Retinal pigment epithelial cell (primary cell): ENCODE results near the gene DEAF1.

Experiments used
- DNase-seq: peaks from one replicate; pipeline ENCODE4 v3.0.0-alpha.2; 2010; ENCODE audit warnings: low read depth
- H3K4me3 ChIP-seq: 2 replicates; pipeline ENCODE4 v1.5.1; 2011; ENCODE audit warnings: mild to moderate bottlenecking, low read length, control low read depth, moderate library complexity
- CTCF ChIP-seq: conservative IDR thresholded peaks from 2 replicates; pipeline ENCODE4 v1.5.1; 2011; ENCODE audit warnings: low read depth, low read length, control low read depth, inconsistent platforms

The DEAF1 gene

GRCh38 chr11:724778-725386, 29.9 kb upstream of the DEAF1 start:
- no peak for DNase-seq
- H3K4me3 ChIP-seq: no peak overlapping the region
- no peak for TF ChIP-seq CTCF

- TF ChIP-seq CTCF: no peak
- no peak for DNase-seq
- no peak overlapping the region for H3K4me3 ChIP-seq
These were observed 29.2 kb upstream of the DEAF1 start for GRCh38 chr11:724049-724777.

- TF ChIP-seq CTCF: peak; percentile 65
- DNase-seq: no peak
These were observed 28.3 kb upstream of the DEAF1 start for GRCh38 chr11:723120-723883.

GRCh38 chr11:722346-722811, 27.4 kb upstream of the DEAF1 start:
- no peak overlapping the region for H3K4me3 ChIP-seq
- TF ChIP-seq CTCF: no peak
- DNase-seq: no peak

More at GRCh38 chr11:723120-723883, 28.3 kb upstream of the DEAF1 start:
- H3K4me3 ChIP-seq: no peak overlapping the region

- no peak for TF ChIP-seq CTCF
- no peak overlapping the region for H3K4me3 ChIP-seq
- no peak for DNase-seq
These were observed 26.8 kb upstream of the DEAF1 start for GRCh38 chr11:721741-722345.

GRCh38 chr11:721247-721740, 26.3 kb upstream of the DEAF1 start:
- TF ChIP-seq CTCF: no peak
- DNase-seq: no peak
- H3K4me3 ChIP-seq: no peak overlapping the region
